SK-N-SH (cell line): ENCODE measurements around the gene CNFN. TPM values are rescaled to one million over a fixed set of nuclear protein-coding genes. Genes with fewer than 3 reads are reported as not detected.
A peak's percentile ranks its signal among the peaks of the same experiment; 100 is the strongest.

Experiments used
- CTCF ChIA-PET: fragments of 300-600, 350-600 bp; formaldehyde crosslinking; extraction: SDS; loops from one replicate; lab custom pipeline; 2021; lab: Yijun Ruan, JAX
- POLR2A ChIA-PET: fragments of 350-600 bp; sonication (Branson Sonifier 250); formaldehyde crosslinking; extraction: SDS; loops from one replicate; lab custom pipeline; 2020; ENCODE audit warnings: antibody characterized with exemption, inconsistent platforms; lab: Yijun Ruan, JAX
- DNase-seq: peaks from one replicate; pipeline ENCODE4 v3.0.0; 2012
- H2AFZ ChIP-seq: fragments of 200-600 bp; sonication (generic); 2 replicates; pipeline ENCODE4 v1.8.1; 2016; ENCODE audit warnings: antibody characterized with exemption, mild to moderate bottlenecking, low read depth
- H3F3A ChIP-seq: fragments of 200-600 bp; sonication (generic); replicated peaks from 2 replicates; pipeline ENCODE3; 2016; ENCODE audit warnings: antibody characterized with exemption, mild to moderate bottlenecking; ENCODE audit not compliant: insufficient read depth
- H3K27ac ChIP-seq, 2 experiments: fragments of 200-500 bp in 1 of 2; fragments of 200-600 bp in 1 of 2; sonication (Bioruptor generic) in 1 of 2; sonication (generic), shearing (Covaris generic) in 1 of 2; 2 replicates each; pipeline versions ENCODE4 v1.5.1 to v1.6.1; 2014 to 2016; ENCODE audit warnings: low read depth in 2 of 2, inconsistent platforms in 1 of 2, low read length in 1 of 2, mild to moderate bottlenecking in 1 of 2, mixed read lengths in 1 of 2
- H3K27me3 ChIP-seq: fragments of 200-600 bp; sonication (generic), shearing (Covaris generic); 2 replicates; pipeline ENCODE4 v1.6.1; 2016; ENCODE audit warnings: mixed run types; ENCODE audit not compliant: insufficient read depth
- H3K36me3 ChIP-seq, 2 experiments: fragments of 200-500 bp in 1 of 2; fragments of 200-600 bp in 1 of 2; sonication (Bioruptor generic) in 1 of 2; sonication (generic) in 1 of 2; replicated peaks in 1 of 2; 2 replicates each; pipeline versions ENCODE3 to v1.5.1; 2014 to 2016; ENCODE audit warnings: low read length in 1 of 2, mild to moderate bottlenecking in 1 of 2; ENCODE audit not compliant: insufficient read depth in 2 of 2, control insufficient read depth in 1 of 2
- H3K4me1 ChIP-seq, 2 experiments: fragments of 200-500 bp in 1 of 2; fragments of 200-600 bp in 1 of 2; sonication (Bioruptor generic) in 1 of 2; sonication (generic), shearing (Covaris generic) in 1 of 2; 2 replicates each; pipeline versions ENCODE4 v1.5.1 to v1.6.1; 2014 to 2016; ENCODE audit warnings: low read depth in 1 of 2, low read length in 1 of 2, mixed run types in 1 of 2; ENCODE audit not compliant: insufficient read depth in 2 of 2, control insufficient read depth in 1 of 2
- H3K4me2 ChIP-seq: fragments of 200-600 bp; sonication (generic), shearing (Covaris generic); 2 replicates; pipeline ENCODE4 v1.6.1; 2017; ENCODE audit warnings: mixed run types
- H3K4me3 ChIP-seq, 2 experiments: fragments of 200-500 bp in 1 of 2; fragments of 200-600 bp in 1 of 2; sonication (Bioruptor generic) in 1 of 2; sonication (generic), shearing (Covaris generic) in 1 of 2; 2 replicates each; pipeline versions ENCODE4 v1.5.1 to v1.8.1; 2014 to 2016; ENCODE audit warnings: low read depth in 2 of 2, inconsistent platforms in 1 of 2, low read length in 1 of 2, mild to moderate bottlenecking in 1 of 2, mixed read lengths in 1 of 2, moderate library complexity in 1 of 2
- H3K79me2 ChIP-seq: fragments of 200-600 bp; sonication (generic); 2 replicates; pipeline ENCODE4 v1.8.1; 2017; ENCODE audit warnings: mild to moderate bottlenecking; ENCODE audit not compliant: insufficient read depth
- H3K9ac ChIP-seq: fragments of 200-600 bp; sonication (generic); 2 replicates; pipeline ENCODE4 v1.6.1; 2017; ENCODE audit warnings: mixed run types
- H3K9me2 ChIP-seq: fragments of 200-600 bp; sonication (generic); 2 replicates; pipeline ENCODE4 v1.6.1; 2017; ENCODE audit warnings: mixed run types
- H3K9me3 ChIP-seq: fragments of 200-600 bp; sonication (generic); 2 replicates; pipeline ENCODE4 v1.6.1; 2017; ENCODE audit warnings: mixed run types, mild to moderate bottlenecking, moderate library complexity
- H4K20me1 ChIP-seq: fragments of 200-600 bp; sonication (generic); 2 replicates; pipeline ENCODE4 v1.6.1; 2017; ENCODE audit warnings: mild to moderate bottlenecking, mixed run types; ENCODE audit not compliant: insufficient read depth
- CHD2 ChIP-seq: fragments of 150-350 bp; IDR thresholded peaks from 2 replicates; pipeline ENCODE4 v1.6.1; 2018; ENCODE audit warnings: low read length; ENCODE audit not compliant: partially characterized antibody
- ELF1 ChIP-seq: IDR thresholded peaks from 2 replicates; pipeline ENCODE4 v1.4.0; 2012
- EP300 ChIP-seq, 2 experiments: IDR thresholded peaks; 2 replicates each; pipeline versions ENCODE4 v1.4.0 to v1.6.1; 2012; ENCODE audit warnings: borderline replicate concordance in 1 of 2, low read depth in 1 of 2, low read length in 1 of 2
- GABPA ChIP-seq: IDR thresholded peaks from 2 replicates; pipeline ENCODE4 v1.4.0; 2012; ENCODE audit warnings: low read depth, mild to moderate bottlenecking
- GATA2 ChIP-seq: sonication (generic); formaldehyde crosslinking; IDR thresholded peaks from 2 replicates; pipeline ENCODE4 v1.5.0; 2020; ENCODE audit warnings: mild to moderate bottlenecking, missing genetic modification reagents
- IRF3 ChIP-seq: fragments of 150-350 bp; IDR thresholded peaks from 2 replicates; pipeline ENCODE4 v1.6.1; 2016; ENCODE audit warnings: mild to moderate bottlenecking, low read depth, low read length
- JUND ChIP-seq: IDR thresholded peaks from 2 replicates; pipeline ENCODE4 v1.4.0; 2012
- MXI1 ChIP-seq: IDR thresholded peaks from 2 replicates; pipeline ENCODE4 v1.6.1; 2012; ENCODE audit warnings: mild to moderate bottlenecking, low read depth, low read length, improper control_type of control experiment
- NRF1 ChIP-seq: IDR thresholded peaks from 2 replicates; pipeline ENCODE4 v1.6.1; 2012; ENCODE audit warnings: low read depth, mild to moderate bottlenecking, low read length
- POLR2AphosphoS5 ChIP-seq: IDR thresholded peaks from 2 replicates; pipeline ENCODE4 v1.6.1; 2012; ENCODE audit warnings: low read depth, low read length
- RFX5 ChIP-seq: IDR thresholded peaks from 2 replicates; pipeline ENCODE4 v1.6.1; 2012; ENCODE audit warnings: mild to moderate bottlenecking, improper control_type of control experiment, low read length
- SIN3A ChIP-seq: IDR thresholded peaks from 2 replicates; pipeline ENCODE4 v1.6.1; 2012; ENCODE audit warnings: low read depth, mild to moderate bottlenecking, low read length, moderate library complexity, borderline replicate concordance
- TAF1 ChIP-seq: IDR thresholded peaks from 2 replicates; pipeline ENCODE4 v1.6.1; 2012; ENCODE audit warnings: low read depth, mild to moderate bottlenecking, low read length, moderate library complexity, borderline replicate concordance
- WGBS: methylation state at CpG from one replicate; pipeline ENCODE4 v1.1.6; 2017; ENCODE audit warnings: low lambda C conversion rate; 5-methylcytosine and 5-hydroxymethylcytosine counted together
- polyA plus RNA-seq, 3 experiments: library from polyadenylated mRNA; depleted of rRNA; stranded (reverse); fragments of >200 nt; gene quantifications; 2 replicates each; pipeline ENCODE4 v1.2.3, GENCODE V29; 2012
- TF ChIP-seq, protein P1 (sequence below): IDR thresholded peaks from 2 replicates; pipeline ENCODE4 v1.6.1; 2012; ENCODE audit warnings: mild to moderate bottlenecking, low read depth, low read length, moderate library complexity
- TF ChIP-seq, protein P2 (sequence below): IDR thresholded peaks from 2 replicates; pipeline ENCODE4; 2012
- TF ChIP-seq, protein P3 (sequence below): fragments of 150-350 bp; IDR thresholded peaks from 2 replicates; pipeline ENCODE4 v1.6.1; 2017; ENCODE audit warnings: antibody characterized with exemption, low read length, low read depth, borderline replicate concordance

CNFN gene
- polyA plus RNA-seq, 1 of the 3 experiments (the other 2 are of a cell fraction) = 4.5 TPM

- Histone ChIP-seq H2AFZ (peak overlapping the region; percentile 86), H3K27me3 (no peaks in the 10 kb centered on the region), H3K4me2 (peak overlapping the region; percentile 95), H3K4me1 (peaks cover 0 to 20% of the 10 kb centered on the region in 2 experiments; a peak in 2 of 4 replicates), H3K4me3 (peak overlapping the region; percentile 59 to 71), H3K9me2 (no peaks in the 10 kb centered on the region), H3K27ac (peak overlapping the region; percentile 56 to 84), H4K20me1 (no peaks in the 10 kb centered on the region), H3K9me3 (no peaks in the 10 kb centered on the region), H3F3A (peaks cover 5% of the 10 kb centered on the region), H3K9ac (peak overlapping the region; percentile 76), H3K79me2 (no peaks in the 10 kb centered on the region), H3K36me3 (no peaks in the 10 kb centered on the region)
- TF ChIP-seq RFX5 = peak; percentile 87
- TF ChIP-seq, protein P1, sequence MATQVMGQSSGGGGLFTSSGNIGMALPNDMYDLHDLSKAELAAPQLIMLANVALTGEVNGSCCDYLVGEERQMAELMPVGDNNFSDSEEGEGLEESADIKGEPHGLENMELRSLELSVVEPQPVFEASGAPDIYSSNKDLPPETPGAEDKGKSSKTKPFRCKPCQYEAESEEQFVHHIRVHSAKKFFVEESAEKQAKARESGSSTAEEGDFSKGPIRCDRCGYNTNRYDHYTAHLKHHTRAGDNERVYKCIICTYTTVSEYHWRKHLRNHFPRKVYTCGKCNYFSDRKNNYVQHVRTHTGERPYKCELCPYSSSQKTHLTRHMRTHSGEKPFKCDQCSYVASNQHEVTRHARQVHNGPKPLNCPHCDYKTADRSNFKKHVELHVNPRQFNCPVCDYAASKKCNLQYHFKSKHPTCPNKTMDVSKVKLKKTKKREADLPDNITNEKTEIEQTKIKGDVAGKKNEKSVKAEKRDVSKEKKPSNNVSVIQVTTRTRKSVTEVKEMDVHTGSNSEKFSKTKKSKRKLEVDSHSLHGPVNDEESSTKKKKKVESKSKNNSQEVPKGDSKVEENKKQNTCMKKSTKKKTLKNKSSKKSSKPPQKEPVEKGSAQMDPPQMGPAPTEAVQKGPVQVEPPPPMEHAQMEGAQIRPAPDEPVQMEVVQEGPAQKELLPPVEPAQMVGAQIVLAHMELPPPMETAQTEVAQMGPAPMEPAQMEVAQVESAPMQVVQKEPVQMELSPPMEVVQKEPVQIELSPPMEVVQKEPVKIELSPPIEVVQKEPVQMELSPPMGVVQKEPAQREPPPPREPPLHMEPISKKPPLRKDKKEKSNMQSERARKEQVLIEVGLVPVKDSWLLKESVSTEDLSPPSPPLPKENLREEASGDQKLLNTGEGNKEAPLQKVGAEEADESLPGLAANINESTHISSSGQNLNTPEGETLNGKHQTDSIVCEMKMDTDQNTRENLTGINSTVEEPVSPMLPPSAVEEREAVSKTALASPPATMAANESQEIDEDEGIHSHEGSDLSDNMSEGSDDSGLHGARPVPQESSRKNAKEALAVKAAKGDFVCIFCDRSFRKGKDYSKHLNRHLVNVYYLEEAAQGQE = no peak
- TF ChIP-seq SIN3A = peak; percentile 38; the same call in 1 of the 2 replicates
- TF ChIP-seq GABPA = peak; percentile 24; the same call in 1 of the 2 replicates
- TF ChIP-seq EP300 (IDR thresholded peaks at IDR 0.05; ENCODE audit: borderline replicate concordance in 1 of 2, low read depth in 1 of 2, low read length in 1 of 2) = no peak; a peak in 1 of 4 replicates
- TF ChIP-seq POLR2AphosphoS5 = peak; percentile 87
- TF ChIP-seq GATA2 (CRISPR knock-in tag) = no peak
- TF ChIP-seq NRF1 = no peak
- TF ChIP-seq, protein P2, sequence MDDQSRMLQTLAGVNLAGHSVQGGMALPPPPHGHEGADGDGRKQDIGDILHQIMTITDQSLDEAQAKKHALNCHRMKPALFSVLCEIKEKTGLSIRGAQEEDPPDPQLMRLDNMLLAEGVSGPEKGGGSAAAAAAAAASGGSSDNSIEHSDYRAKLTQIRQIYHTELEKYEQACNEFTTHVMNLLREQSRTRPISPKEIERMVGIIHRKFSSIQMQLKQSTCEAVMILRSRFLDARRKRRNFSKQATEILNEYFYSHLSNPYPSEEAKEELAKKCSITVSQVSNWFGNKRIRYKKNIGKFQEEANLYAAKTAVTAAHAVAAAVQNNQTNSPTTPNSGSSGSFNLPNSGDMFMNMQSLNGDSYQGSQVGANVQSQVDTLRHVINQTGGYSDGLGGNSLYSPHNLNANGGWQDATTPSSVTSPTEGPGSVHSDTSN = peak; percentile 99
- TF ChIP-seq CHD2 = peak; percentile 96
- peak; percentile 73 for TF ChIP-seq ELF1
- TF ChIP-seq, protein P3, sequence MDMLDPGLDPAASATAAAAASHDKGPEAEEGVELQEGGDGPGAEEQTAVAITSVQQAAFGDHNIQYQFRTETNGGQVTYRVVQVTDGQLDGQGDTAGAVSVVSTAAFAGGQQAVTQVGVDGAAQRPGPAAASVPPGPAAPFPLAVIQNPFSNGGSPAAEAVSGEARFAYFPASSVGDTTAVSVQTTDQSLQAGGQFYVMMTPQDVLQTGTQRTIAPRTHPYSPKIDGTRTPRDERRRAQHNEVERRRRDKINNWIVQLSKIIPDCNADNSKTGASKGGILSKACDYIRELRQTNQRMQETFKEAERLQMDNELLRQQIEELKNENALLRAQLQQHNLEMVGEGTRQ = no peak
- TF ChIP-seq TAF1 = peak; percentile 47
- TF ChIP-seq MXI1 = peak; percentile 93
- no peak for TF ChIP-seq JUND
- peak; percentile 91 for TF ChIP-seq IRF3
- 2% methylated on average over 41 of the region's 42 CpGs for WGBS
- ChIA-PET CTCF (interaction anchor here (0.9 to 2.1 kb wide), 6 partner anchors 9 to 117 kb away, joined by 3 to 9 read pairs (median 4); no protein-coding TSS in a partner anchor), POLR2A (interaction anchor here (0.6 to 1.7 kb wide), 5 partner anchors 12 to 167 kb away, joined by 3 to 8 read pairs (median 3); no protein-coding TSS in a partner anchor)
- peak; percentile 98 for DNase-seq
Measured at GRCh38 chr19:42396381-42397262, 6.5 kb upstream of the CNFN start.
